Measurements from ENCODE around the gene OR52A5.
"Not testable (repeated sequence)": the region's sequence is repeated elsewhere in the genome, so short reads cannot be mapped to it uniquely, and the experiment has no call there.

DNA sequence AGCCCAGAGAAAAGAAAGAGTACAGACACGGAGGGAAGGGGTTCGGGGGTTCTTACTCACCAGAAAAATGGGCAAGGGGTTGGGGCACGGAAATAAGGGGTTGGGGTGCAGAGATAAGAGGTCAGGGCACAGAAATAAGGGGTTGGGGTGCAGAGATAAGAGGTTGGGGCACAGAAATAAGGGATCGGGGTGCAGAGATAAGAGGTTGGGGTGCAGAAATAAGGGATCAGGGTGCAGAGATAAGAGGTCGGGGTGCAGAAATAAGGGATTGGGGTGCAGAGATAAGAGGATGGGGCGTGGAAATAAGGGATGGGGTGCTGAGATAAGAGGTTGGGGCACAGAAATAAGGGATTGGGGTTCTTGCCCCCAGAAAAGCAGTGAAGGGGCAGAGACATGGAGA, 26.7 kb upstream of the OR52A5 start:
- not testable (repeated sequence) for TF ChIP-seq SPI1 (IDR thresholded peaks at IDR 0.05; ENCODE audit: borderline replicate concordance, low read depth)
- TF ChIP-seq, protein P1, sequence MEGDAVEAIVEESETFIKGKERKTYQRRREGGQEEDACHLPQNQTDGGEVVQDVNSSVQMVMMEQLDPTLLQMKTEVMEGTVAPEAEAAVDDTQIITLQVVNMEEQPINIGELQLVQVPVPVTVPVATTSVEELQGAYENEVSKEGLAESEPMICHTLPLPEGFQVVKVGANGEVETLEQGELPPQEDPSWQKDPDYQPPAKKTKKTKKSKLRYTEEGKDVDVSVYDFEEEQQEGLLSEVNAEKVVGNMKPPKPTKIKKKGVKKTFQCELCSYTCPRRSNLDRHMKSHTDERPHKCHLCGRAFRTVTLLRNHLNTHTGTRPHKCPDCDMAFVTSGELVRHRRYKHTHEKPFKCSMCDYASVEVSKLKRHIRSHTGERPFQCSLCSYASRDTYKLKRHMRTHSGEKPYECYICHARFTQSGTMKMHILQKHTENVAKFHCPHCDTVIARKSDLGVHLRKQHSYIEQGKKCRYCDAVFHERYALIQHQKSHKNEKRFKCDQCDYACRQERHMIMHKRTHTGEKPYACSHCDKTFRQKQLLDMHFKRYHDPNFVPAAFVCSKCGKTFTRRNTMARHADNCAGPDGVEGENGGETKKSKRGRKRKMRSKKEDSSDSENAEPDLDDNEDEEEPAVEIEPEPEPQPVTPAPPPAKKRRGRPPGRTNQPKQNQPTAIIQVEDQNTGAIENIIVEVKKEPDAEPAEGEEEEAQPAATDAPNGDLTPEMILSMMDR (IDR thresholded peaks at IDR 0.05; ENCODE audit: insufficient read depth, low read length): not testable (repeated sequence)

Data from HL-60 (cell line).